Measurements from ENCODE around the gene TIGAR.

Gene TIGAR

DNA sequence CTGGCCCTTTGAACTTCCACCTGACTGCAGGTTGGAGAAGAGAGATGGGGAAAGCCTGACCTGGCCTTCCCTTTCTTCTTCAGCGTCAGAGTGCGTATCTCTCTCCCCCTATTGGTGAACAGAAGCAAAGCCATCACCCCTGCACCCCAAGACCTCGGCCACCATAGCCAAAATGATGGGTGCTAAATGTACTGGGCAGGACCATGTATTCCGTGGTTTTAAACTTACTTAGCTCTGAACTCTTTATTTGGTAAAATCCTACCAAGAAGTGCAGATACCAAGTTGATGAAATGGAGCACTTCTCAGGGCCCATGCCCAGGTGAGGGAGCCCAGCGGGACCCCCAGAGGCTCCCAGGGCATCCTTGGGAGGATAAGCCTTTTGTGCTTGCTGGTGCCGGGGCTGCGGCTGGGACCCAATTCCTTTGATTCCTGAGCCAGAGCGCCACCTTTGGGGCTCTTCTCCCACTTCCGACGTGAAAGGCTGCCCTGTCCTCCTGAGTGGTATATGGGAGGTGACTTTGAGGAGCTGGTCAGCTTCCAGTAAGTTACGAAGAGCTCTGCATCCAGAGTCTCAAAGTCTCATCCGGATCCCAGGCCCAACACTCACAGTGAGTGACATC is 38.0 kb upstream of the TIGAR start:
- DNase-seq = no peak

DNA sequence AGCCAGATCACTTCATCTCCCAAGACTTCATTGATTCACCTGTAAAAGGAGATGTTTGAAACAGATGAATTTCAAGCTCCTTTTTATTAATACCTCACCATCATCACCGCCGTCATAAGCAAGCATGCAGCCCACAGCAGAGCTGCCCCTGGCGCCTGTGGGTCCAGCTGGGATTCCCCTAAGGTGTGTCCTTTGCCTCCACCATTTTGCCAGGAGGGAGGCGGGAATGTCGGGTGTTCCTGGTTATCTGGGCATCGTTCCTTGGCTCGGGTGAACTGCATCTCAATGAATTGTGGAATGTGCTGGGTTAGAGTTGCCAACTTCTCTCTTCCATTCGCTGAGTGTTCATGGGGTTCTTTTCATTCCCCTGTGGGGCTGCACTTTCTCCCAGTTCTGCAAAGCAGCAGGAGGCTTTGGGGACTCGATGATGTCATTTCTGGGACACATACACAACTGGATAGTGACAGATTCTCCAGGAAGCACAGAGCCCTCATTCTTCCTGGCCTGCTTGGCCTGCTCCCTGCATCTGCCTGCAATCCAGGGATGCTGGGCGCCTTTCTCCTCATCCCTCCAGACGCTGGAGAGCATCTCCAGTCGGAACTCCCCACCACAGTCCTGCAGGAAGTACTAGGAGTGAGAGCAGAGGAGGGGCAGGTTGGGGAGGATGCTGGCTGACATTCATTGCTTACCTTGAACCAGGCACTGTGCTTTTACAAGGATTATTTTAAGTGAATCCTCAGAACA is 37.3 kb upstream of the TIGAR start:
- no peak for DNase-seq

DNA sequence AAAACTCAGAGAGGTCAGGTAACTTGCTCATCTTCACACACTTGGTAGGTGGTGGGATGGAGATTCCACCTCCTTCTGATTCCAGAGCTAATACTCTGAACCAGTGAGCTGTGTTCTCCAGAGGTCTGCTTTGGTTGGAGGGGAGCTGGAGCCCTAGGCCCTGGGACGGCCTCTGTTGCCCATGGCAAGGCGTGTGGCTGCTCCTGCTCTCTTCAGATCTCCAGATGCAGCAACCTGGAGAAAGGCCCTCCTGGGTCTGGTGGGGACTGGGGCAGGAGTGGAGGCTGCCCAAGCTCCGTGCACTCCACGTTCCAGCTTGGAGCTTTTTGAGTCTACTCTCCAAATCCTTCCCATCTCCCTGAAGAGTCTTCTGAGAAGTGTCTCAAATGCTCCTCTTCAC is 36.7 kb upstream of the TIGAR start:
- no peak for DNase-seq

DNA sequence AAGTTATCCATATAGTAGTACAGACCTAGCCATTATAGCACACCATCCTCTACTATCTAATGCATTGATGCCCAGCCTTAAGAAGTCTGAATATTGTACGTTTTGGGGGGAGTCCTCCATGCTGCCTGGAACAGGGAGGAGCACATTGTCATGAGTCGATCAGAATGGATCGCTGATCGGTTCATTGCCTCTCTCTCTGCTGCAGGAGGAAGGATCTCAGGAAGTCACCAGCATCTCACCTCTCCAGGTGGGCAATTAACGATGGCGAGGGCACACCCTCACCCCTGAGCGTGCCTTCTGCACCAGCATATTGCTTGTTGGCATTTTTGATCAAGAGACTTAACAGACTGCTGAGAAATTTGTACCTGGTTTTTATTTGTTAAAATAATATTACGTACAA is 35.9 kb upstream of the TIGAR start:
- no peak for DNase-seq

DNA sequence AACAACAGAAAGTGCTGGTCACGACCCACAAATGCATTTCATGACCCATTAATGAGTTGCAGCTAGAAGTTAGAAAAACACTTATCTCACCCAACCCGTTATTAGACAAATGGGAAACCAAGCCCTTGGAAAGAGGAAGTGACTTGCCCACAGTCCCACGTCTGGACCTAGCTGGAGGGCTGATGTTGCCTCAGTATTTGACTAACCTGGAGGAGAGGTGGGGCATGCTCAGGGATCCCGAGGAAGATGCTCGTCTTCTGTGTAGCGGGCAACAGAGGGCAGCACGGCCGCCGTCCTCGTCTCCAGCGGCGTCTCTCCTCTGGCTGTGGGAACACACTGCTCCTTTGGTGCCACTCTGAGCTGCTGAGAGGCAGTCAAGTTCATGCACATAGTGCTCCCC is 34.8 kb upstream of the TIGAR start:
- no peak for DNase-seq

DNA sequence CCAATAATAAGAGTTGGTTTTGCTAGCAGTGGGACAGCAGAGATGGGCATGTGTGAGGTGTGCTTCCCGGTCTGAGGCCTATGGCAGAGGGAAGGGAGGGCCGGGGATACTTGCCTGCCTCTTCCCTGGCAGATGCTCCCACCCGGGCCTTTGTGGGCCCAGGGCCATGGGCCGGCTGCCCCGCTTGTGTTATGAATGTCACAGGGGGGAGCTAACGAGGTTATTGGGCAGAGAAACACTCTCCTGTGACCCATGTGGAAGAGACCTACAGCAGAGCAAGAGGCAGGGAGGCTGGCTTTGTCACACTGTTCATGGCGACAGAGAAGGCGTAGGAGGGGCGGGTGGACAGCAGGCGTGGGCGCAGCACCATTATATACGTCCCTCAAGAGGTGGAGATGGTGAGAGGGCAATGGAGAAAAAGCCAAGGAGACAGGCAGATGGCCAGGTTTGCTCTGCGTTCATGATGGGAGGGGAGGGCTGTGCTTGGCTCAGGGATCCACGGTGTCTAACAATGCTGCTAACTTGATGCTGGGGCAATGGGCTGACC is 34.2 kb upstream of the TIGAR start:
- no peak for DNase-seq

DNA sequence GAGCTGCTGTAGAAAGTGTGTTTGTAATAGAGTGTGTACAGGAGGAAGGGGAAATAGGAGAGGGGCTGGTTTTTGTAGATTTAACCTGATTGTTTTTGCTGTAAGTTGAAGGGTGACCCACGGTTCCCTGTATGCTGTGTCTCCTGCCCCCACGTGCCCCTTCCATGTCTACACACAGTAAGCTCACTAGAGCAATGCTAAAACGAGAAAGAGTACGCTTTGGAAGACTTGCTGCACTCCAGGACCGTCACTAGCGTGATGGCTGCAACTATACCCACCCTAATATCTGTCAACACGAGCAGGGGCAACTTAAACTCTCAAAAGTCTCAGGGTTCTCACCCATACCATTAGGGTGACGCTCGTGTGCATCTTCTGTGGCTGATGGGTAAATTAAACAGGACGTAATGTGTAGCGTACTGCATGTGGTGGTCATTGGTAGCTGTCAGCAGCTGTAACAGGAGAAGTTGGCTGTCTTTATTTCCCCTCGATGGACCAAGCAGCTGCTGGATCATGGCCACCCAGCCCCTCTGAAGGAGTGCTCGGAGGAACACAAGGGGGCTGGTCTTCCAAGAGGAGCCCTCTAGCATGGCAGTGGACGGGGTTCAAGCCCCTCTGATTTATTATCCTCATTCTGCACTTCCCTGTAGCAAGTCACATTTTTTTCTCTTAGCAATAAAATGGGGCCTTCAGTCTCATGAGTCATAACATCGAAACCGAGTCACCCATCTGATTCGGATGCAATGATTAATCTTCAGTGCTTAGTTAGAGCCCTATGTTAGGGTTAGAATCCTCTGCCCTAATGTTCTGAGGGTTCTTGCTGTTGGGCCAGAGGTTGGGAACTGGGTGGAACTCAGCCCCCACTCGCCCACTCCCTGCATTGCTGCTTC is 33.4 kb upstream of the TIGAR start:
- DNase-seq = no peak

DNA sequence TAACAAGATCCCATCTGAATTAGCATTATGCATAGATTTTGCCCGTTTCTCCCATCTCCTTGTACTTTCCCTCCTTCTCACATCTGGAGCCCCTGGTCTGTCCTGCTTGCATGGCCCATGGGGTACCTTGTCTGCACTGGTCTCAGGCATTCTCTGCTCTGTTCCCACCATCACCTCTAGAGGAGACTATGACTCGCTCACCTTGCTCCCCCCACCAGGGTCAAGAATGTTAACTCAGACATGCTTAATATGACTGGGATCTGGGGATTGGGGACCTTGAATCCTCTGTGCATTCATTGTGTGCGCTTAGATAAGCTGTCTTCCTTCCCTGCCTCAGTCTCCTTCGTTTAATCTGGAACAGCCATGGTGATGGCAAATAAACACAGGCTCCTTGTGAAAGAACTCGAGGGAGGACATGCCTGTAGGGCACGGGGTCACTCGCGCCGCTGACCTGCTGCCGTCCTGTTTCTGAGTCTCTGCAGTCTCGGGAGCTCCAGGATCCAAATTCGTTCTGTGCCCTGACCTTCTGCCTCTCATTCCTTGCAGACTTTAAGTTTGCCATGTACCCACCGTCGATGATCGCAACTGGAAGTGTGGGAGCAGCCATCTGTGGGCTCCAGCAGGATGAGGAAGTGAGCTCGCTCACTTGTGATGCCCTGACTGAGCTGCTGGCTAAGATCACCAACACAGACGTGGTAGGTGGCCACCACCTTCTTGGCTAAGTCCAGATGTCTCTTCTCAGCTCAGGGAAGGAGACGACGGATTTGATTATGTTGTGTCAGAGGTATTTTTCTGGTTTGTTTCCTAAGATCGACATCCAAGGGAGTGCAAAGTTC is 32.5 kb upstream of the TIGAR start:
- DNase-seq = no peak

DNA sequence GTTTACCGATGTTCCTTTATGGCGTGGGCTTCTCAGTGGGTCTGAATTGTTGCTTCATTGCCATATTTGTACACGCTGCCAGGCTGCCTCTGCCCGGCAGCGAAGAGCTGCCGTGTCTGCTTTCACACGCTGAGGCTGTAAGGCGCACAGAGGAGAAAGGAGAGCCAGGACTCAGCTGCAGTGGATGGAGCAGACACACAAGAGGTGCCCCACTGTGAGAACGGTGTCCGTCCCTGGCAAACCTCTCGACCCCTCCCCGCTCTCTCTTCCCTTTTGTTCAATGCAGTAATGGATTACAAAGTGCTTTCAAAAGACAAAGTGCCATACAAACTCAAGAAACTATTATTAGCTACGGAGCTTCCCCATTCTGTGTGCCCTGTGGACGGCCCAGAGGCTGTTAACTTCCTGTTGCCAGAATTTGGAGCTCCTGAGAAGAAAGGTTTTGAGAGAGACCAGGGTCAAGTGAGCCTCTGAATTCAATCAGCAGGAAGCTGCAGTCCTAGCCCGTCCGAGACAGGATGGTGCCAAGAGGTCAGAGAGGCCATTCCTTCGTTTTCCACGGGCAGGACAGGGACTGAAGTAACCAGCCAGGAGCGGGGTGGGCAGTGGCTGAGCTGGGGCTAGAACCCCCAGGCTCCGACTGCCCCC is 31.7 kb upstream of the TIGAR start:
- DNase-seq = no peak

DNA sequence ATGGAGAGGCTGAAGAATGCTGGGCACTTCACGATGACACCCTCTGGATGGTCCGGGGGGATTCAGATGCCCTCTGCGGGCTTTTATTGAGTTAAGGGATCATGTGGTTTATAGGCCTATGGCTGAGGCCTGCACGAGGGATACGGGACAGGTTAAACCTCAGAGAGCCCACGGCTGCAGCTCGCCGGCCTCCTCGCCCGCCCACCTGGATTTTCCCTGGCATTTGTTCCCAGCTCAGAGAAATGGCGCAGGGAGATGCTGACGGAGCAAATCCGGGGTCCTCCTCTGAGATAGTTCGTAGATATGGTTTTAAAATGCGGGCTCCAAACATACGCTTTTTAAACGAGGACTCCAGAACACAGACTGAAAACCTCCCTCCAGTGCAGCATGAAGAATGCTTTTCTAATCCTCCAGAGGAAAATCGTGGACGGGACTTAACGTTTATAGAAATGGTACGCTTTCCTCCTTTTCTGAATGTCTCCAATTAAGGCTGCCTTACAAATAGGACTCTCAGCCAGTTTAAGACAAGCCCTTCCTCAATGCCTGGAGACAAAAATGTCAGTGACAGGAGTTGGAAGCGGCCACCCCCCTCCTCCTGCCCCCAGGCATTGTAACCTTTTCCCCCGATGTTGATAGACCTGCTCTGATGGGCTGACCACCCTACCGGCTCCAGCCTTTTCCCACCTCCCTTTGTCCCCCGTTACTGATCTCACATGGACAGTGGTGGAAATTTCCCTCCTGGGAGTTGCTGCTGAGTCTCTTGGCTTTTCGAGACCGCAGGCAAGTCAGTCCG is 30.8 kb upstream of the TIGAR start:
- no peak for DNase-seq

DNA sequence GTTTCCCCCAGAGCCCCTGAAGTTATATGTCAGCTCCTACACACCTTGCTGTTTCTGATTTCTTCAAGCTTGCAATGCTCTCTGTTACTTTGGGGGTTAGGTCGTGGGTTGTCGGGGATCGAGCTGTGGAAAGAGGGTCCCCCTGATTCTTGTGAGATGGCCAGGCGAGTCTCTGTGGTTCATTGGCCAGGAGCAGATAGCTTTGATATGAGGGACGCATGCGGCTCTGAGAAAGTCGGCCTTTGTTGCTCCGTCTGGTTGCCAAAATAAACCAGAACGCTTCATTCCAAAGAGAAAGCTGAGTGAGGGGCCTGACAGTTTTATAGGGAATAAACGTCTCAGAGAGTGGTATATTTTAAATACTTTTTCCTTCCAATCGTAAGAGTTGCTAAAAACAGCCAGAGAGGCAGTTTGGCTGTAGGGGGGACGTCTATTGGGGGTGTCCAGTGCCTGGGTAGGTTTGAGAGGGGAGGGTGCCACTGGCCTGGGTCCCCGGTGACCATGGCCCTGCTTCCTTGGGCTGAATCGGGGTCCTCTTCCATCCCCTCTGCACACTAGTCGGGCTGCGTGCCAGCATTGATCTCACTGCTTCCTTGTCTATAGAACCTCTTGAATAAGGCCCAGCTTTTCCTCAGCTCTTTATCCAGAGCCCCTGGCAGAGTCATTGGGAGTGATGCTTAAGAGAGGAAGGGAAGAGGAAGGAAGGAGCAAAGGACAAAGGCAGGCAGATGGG is 28.5 kb upstream of the TIGAR start:
- no peak for DNase-seq

DNA sequence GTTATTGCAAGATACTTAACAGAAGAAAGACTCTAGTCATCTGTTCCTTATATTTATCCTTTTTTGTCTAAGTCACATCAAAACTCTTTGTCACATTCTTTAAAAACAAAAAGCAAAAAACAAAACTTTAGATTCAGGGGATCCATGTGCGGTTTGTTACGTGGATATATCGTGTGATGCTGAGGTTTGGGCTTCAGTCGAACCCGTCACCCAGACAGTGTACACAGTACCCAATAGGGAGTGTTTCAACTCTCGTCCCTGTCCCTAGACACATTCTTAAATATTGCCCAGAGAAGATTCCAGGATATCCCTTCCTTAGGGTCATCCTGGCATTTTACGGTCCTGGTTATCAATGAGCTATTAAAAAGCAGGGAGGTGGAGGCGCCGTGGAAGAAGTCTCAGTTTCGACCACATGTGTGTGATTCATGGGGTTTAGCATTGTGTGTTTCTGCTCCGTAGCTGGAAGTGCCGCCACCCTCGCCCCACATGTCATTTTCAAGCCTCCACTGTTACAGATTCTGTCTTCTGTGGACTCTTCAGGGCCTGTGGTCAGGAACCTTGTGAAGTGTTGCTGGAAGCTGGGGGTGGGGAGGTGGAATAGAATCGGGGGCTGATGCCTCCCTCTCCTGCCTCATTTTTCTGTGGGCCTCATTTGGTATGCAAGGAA is 27.6 kb upstream of the TIGAR start:
- DNase-seq = no peak

DNA sequence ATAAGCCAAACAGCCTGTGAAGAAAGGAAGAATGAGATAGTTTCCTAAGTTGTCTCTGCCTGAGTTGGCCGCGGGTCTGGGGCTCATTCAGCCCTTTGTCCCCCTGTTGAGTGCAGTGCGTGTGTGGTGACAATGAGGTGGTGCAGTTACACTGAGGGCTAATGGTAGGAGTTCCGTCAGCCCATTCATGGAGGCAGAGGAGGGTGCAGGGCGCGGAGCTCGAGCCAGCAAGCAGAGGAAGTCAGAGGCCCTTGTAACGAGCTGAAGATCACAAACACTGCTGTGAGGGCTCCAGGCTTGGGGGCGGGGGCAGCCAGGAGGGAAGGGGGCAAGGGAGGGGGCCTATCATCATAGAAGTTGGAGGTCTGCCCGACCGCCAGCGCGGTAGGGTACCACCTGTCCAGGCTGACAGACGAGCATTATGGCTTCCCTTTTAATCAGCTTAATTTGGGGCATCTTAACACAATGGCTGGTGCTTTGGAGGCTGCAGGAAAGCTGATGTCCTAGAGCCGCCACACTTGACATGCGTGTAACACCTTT is 27.0 kb upstream of the TIGAR start:
- no peak for DNase-seq

DNA sequence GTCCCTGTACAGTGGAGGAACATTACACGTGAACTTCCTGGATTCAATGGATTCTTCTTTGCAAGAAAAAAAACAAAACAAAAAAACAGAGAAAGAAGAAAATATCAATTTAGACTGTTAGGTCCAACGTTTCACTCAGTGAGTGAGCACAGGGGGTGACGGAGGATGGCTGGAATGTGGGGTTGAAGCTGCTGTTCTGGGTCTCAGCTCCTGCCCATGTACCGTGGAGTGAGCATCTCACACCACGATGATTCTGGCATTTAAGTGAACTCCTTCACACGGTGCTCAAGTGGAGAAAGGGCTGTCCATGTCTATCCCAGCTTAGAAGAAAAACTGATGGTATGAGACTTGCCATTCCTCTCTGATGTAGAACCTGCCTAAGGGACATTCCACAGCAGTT is 24.3 kb upstream of the TIGAR start:
- DNase-seq = no peak

DNA sequence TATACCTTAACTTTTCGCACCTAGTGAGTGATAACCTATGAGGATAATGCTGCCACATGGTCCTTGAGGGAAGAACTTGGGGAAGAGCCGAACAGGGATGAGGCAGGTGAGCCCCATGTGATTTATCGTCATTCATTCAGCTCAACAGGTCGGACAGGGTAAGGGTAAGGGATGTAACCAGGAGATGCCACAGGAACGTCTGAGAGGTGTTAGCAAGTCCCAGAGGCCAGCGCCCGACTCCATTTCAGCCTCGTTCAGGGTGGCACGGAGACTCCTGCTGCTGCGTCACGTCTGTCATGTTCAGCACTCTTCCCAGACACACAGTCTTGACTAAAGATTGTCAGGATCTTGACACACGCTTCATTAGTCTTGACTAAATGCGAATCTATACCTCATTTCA is 23.4 kb upstream of the TIGAR start:
- DNase-seq = no peak

DNA sequence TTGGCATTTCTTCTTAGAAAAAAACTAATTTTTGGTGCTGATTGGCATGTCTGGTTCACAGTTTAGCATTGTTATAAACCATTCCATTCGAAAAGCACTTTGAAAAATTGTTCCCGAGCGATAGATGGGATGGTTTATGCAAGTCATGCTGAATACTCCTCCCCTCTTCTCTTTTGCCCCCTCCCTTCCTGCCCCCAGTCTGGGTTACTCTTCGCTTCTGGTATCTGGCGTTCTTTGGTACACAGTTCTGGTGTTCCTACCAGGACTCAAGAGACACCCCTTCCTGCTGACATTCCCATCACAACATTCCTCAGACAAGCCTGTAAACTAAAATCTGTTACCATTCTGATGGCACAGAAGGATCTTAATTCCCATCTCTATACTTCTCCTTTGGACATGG is 20.1 kb upstream of the TIGAR start:
- DNase-seq = no peak

DNA sequence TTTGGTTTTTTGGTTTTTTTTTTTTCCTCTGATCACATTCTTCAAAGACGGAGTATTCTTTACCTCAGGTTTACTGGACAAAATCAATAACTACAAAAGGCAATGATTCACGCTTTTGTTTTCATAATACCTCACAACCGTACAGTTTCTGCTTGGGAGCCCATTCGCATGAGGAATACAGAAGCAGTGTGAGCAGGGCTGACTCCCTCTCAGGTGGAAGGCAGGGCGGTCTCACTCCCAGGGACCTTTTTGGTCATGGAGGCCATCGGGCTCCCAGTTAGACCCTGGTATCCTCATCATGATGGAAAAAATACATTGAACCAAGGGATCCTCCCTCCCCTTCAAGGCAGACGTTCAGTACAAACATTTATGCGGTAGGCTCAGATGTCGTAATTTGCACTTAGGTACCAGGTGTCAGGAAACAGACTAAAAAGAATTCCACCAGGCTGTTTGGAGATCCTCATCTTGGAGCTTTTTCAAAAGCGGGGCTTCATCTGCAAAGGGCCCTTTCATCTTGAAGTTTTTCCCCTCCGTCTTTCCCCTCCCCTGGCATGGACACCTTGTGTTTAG is 19.0 kb upstream of the TIGAR start:
- DNase-seq = no peak

DNA sequence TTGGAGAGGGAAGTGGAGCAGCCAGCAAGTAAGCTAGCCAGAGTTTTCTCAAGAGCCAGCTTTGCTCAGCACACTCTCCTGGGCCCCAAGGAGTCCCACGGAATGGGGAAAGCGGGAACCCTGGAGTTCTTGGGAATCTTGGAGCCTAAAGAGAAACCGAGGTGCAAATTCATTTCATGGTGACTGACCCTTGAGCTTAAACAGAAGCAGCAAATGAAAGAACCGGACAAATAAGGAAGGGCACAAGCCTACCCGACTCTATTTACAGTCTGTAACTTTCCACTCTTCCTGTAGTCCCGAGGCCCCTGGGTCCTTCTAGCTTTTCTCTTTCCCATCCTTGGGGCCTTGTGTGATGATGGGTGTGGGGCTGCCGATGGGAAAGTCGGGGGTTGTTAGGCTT is 18.1 kb upstream of the TIGAR start:
- DNase-seq = no peak

DNA sequence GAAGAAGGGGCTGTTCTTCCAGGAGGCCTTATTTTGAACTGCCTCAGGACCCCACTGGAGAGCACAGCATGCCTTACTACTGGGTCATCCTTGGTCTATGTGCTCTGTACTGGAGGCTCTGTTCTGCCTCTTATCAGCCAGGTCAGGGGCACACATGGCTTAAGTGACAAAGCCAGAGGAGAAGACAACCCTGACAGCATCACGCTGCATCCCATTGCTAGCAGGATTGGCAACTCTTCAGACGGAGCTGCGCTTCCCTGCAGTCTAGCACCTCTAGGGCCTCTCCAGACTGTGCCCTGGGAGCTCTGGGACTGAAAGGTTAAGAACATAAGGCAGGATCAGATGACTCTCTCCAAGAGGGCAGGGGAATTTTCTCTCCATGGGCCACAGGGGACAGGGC is 17.3 kb upstream of the TIGAR start:
- no peak for DNase-seq

All from COR-L47 (cell line).